GM19463 (cell line): ENCODE measurements around the gene ZBTB24.
"Not testable (repeated sequence)": the region's sequence is repeated elsewhere in the genome, so short reads cannot be mapped to it uniquely, and the experiment has no call there.

ENCODE experiments used
- ATAC-seq: cut with Tn5 transposase; IDR thresholded peaks from one replicate; pipeline ENCODE4 v1.9.1; 2021; ENCODE audit warnings: mild to moderate bottlenecking, moderate library complexity; ENCODE audit not compliant: unreplicated experiment

The ZBTB24 gene

GRCh38 chr6:109472132-109472995 is 10.7 kb downstream of the ZBTB24 start:
- peak; percentile 77 for ATAC-seq

GRCh38 chr6:109471105-109471810 is 11.8 kb downstream of the ZBTB24 start:
- ATAC-seq, result no peak

- no peak for ATAC-seq
These were observed 13.3 kb downstream of the ZBTB24 start for GRCh38 chr6:109469591-109470189.

- no peak for ATAC-seq
These were observed 15.3 kb downstream of the ZBTB24 start for GRCh38 chr6:109467696-109468095.

- ATAC-seq, result no peak
These were observed 16.7 kb downstream of the ZBTB24 start for GRCh38 chr6:109466212-109466923.

- no peak for ATAC-seq
These were observed 17.2 kb downstream of the ZBTB24 start for GRCh38 chr6:109465772-109466171.

- no peak for ATAC-seq
These were observed 21.1 kb downstream of the ZBTB24 start for GRCh38 chr6:109461733-109462526.

- not testable (repeated sequence) for ATAC-seq
These were observed 21.8 kb downstream of the ZBTB24 start for GRCh38 chr6:109461205-109461604.

- ATAC-seq, result no peak
These were observed 22.7 kb downstream of the ZBTB24 start for GRCh38 chr6:109460161-109460829.

GRCh38 chr6:109458774-109459531 is 24.1 kb downstream of the ZBTB24 start:
- peak; percentile 25 for ATAC-seq

GRCh38 chr6:109457562-109457996 is 25.4 kb downstream of the ZBTB24 start:
- ATAC-seq, result no peak

GRCh38 chr6:109456710-109457561 is 26.1 kb downstream of the ZBTB24 start:
- no peak for ATAC-seq

- peak; percentile 7 for ATAC-seq
These were observed 26.9 kb downstream of the ZBTB24 start for GRCh38 chr6:109456111-109456583.

- peak; percentile 57 for ATAC-seq
These were observed 27.4 kb downstream of the ZBTB24 start, which contains the start of gene MICAL1 for GRCh38 chr6:109455437-109456110. Gene MICAL1 (minus strand): TSS chr6:109455772. CDS start chr6:109454196, 1,576 bp downstream.

- peak; percentile 25 for ATAC-seq
These were observed 28.3 kb downstream of the ZBTB24 start for GRCh38 chr6:109454496-109455436.
